ENCODE measurements around the gene RHOA.
A peak's percentile ranks its signal among the peaks of the same experiment; 100 is the strongest.

The RHOA gene

GRCh38 chr3:49411968-49412631 is at the start of gene RHOA, which contains the start of gene TCTA:
Gene RHOA, minus strand, starts transcription at chr3:49411976. Its CDS starts 36,387 bp downstream, at chr3:49375589.
Gene TCTA, plus strand, starts transcription at chr3:49412423. Its CDS starts 4 bp downstream, at chr3:49412427.
- peak; percentile 98 for DNase-seq

- DNase-seq, result no peak
Measured at GRCh38 chr3:49460956-49461355, 49.2 kb upstream of the RHOA start.

- no peak for DNase-seq
Measured at GRCh38 chr3:49460188-49460890, 48.6 kb upstream of the RHOA start.

- DNase-seq, result no peak
Measured at GRCh38 chr3:49456466-49456865, 44.7 kb upstream of the RHOA start.

- no peak for DNase-seq
Measured at GRCh38 chr3:49454898-49455681, 43.3 kb upstream of the RHOA start.

- DNase-seq, result no peak
Measured at GRCh38 chr3:49454458-49454857, 42.7 kb upstream of the RHOA start.

- DNase-seq, result no peak
Measured at GRCh38 chr3:49453621-49454020, 41.8 kb upstream of the RHOA start.

GRCh38 chr3:49445391-49445790 is 33.6 kb upstream of the RHOA start:
- DNase-seq, result no peak

- DNase-seq, result no peak
Measured at GRCh38 chr3:49434731-49435130, 23.0 kb upstream of the RHOA start.

- no peak for DNase-seq
Measured at GRCh38 chr3:49428752-49429080, 16.9 kb upstream of the RHOA start.

- no peak for DNase-seq
Measured at GRCh38 chr3:49427586-49427985, 15.8 kb upstream of the RHOA start.

- no peak for DNase-seq
Measured at GRCh38 chr3:49424816-49425215, 13.0 kb upstream of the RHOA start.

- DNase-seq, result peak; percentile 73
Measured at GRCh38 chr3:49422379-49423248, 10.8 kb upstream of the RHOA start, which contains the start of gene AMT. Gene AMT, minus strand, starts transcription at chr3:49422473. Its CDS starts 23 bp downstream, at chr3:49422450.

GRCh38 chr3:49421890-49422378 is 10.2 kb upstream of the RHOA start:
- DNase-seq, result no peak

GRCh38 chr3:49417516-49418120 is 5.8 kb upstream of the RHOA start:
- DNase-seq, result no peak

- DNase-seq, result no peak
Measured at GRCh38 chr3:49416867-49417266, 5.1 kb upstream of the RHOA start.

GRCh38 chr3:49415931-49416601 is 4.3 kb upstream of the RHOA start:
- DNase-seq, result no peak

GRCh38 chr3:49414753-49415152 is 3.0 kb upstream of the RHOA start:
- no peak for DNase-seq

GRCh38 chr3:49413338-49413734 is 1.6 kb upstream of the RHOA start:
- no peak for DNase-seq

- peak; percentile 9 for DNase-seq
Measured at GRCh38 chr3:49412632-49413337, 1.0 kb upstream of the RHOA start.

- no peak for DNase-seq
Measured at GRCh38 chr3:49411535-49411967, 225 bp downstream of the RHOA start.
